SKM-1 (cell line): ENCODE measurements around the gene PRDM16.

Experiments used
- DNase-seq: peaks from one replicate; lab custom pipeline; 2025; ENCODE audit not compliant: unreplicated experiment; lab: John Stamatoyannopoulos, UW

Gene PRDM16

GRCh38 chr1:3329640-3330281 is 260.8 kb downstream of the PRDM16 start:
- no peak for DNase-seq

DNA sequence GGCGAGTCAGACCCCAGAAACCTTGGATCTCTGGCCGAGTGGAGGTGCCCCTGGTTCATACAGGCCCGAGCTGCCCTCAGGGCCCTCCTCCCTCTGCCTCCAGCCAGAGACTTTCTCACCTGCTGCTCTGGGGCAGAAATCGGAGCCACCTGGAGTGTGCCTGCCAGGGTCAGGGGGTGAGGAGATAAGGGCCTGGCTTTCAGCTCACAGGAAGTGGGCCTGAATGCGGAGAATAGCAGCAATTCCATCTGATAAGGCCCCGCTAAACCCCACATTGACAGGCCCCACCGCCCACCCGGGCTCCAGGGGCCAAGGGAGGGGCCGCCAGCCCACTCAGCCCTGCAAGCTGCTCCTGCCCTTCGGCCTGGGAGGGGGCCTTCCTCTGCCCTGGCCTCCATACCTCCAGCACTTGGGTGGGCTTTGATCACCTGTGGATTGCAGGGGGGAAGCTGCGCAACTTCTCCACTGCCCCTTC is 261.8 kb downstream of the PRDM16 start:
- no peak for DNase-seq

DNA sequence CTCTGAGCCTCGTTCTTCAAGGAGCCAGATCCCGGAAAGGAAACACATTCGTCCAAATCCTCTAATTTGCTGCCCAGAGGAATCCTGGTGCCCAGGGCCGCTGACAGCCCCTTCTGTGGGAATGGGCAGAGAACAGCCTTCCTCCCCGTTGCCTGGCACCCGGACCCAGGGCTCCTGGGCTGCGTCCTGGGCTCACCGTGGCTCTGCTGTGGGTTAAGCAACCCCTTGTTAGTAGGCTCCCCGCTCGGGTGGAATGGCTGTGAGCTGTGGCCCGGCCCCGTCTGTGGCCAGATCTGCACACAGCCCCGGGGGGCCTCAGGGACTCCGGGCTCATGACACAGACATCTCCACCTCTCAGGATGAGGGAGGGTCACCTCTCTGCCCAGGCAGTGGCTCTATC is 262.6 kb downstream of the PRDM16 start:
- no peak for DNase-seq

DNA sequence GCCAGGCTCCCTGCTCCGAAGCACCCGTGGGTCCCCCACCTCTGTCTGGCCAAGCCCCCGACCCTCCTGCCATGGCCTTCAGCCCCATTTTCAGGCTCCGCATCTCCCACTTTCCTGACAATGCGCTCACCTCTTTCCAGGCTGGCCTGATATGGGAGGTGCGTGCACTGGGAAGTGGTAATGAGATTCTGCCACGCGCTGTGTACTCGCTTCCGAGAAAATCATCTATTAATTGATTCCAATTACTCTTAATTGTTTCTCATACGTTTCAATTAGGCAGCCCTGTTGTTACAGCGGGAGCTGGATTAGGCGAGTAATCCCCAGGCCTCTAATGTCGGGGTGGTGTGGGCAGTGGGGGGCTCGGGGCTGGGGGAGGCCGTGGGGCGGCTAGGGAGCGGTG is 263.0 kb downstream of the PRDM16 start:
- no peak for DNase-seq

GRCh38 chr1:3332662-3333061 is 263.7 kb downstream of the PRDM16 start:
- no peak for DNase-seq

- no peak for DNase-seq
Measured at GRCh38 chr1:3333903-3334302, 264.9 kb downstream of the PRDM16 start.

- no peak for DNase-seq
Measured at GRCh38 chr1:3334366-3334765, 265.4 kb downstream of the PRDM16 start.

DNA sequence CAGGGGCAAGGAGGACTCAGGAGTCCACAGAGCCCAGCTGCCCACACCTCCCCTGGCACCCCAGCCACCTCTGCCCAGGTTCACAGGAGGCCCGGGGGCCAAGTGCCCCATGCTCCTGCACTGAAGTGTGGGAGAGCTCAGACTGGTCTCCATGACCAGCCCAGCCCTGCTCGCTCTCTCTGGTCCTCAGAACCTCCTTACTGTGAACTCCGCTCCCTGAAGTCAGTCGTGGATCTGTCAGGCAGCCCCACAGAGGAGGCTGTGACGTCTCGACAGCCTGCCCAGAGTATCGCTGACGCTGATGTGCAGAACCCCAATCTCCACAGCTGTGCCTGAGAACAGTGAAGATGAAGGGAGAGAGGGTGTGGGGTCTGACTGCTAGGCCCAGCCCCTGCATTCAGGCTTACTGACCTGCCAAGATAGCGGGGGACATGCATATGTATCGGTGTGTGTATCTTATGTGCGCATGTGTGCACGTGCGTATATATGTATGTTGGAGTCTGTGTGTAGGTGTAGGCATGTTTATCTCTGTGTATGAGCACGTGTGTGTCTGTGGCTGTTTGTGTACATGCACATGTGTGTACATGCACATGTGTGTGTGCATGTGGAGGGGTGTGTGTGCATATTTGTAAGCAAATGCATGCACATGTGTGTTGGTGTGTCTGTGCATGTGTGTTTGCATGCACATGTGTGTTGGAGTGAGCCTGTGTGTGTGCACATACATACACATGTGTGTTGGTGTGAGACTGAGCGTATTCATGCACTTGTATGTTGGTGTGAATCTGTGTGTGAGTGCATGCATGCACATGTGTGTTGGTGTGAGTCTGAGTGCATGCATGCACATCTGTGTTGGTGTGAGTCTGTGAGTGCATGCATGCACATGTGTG is 267.0 kb downstream of the PRDM16 start:
- DNase-seq, result no peak

- no peak for DNase-seq
Measured at GRCh38 chr1:3336641-3337630, 267.9 kb downstream of the PRDM16 start.

- DNase-seq, result no peak
Measured at GRCh38 chr1:3337798-3338724, 269.1 kb downstream of the PRDM16 start.

- no peak for DNase-seq
Measured at GRCh38 chr1:3338725-3339070, 269.7 kb downstream of the PRDM16 start.

- DNase-seq, result no peak
Measured at GRCh38 chr1:3339856-3340255, 270.9 kb downstream of the PRDM16 start.

DNA sequence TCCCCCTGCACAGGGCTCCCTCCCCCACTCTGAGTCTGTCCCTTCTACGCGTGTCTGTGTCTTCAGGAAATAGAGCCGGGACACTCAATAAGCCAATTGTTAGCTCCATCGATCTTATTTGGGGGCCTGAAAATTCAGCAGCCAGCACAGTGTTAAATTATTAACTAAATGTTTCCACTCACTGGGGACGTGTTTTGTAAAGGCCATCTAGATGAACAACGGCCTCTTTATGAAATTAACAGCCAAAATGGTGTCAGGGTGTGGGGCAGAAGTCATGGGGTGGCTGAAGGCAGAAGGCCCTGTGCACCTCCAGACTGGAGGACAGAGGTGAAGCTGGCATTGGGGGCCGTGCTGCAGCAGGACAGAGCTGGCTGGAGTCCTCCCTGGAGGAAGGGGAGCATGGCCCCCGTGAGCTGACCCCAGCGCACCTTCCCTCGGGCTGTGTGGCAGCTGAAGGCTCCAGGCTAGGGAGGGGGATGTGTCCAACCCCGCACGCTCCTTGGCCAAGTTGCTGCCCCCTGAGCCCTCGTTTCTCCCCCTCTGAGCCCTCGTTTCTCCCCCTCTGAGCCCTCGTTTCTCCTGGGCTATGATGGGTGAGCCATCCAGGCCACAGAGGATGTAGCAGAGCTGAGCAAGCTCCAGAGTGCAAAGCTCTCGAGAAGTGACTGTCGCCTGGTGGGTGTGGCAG is 271.7 kb downstream of the PRDM16 start:
- no peak for DNase-seq

DNA sequence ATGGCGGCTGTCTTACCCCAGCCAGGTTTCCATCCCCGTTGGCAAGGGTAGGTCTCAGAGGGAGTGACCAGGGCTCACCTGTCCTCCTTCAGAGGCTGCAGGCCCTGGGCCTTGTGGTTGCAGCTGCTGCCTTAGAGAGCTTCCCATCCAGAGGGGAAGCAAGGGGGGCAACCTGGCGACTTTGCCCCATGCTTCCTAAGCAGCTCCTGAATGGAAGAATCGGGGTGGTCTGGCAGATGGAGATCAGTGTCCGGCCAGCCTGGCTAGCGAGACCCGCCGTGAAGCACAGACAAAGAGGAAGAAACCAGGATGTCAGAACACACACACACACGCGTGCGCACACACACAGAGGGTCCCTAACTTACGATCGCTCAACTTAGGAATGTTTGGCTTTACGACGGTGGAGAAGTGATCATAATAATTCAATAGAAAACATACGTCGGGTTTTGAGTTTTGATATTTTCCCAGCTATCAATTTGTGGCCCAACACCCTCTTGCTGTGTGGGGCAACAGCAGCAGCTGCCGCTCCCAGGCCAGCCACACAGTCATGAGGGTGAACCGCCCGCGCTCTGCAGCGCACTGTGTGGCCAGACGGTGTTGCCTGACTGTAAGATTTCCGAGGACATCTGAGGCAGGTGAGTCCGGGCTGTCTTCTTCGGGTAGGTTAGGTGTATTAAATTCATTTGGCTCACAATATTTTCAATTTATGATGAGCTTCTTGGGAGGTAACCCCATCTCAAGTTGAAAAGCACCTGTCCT is 272.4 kb downstream of the PRDM16 start:
- DNase-seq, result no peak

DNA sequence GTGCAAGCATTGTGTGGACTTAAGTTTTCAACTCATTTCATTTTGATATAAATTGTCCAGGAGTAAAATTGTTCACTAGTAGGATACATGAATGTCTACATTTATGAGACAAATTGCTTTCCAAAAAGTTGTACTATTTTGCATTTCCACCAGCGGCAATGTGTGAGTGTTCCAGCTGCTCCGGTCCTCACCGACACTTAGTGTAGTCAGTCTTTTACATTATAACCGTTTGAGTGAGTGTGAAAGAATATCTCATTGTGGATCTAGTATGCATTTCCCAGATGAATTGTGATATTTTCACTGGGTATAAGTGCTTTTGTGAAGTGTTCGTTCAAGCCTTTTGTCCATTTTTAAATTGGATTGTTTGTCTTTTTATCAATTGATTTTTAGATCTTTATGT is 274.0 kb downstream of the PRDM16 start:
- DNase-seq, result no peak

GRCh38 chr1:3344395-3344794 is 275.4 kb downstream of the PRDM16 start:
- no peak for DNase-seq

DNA sequence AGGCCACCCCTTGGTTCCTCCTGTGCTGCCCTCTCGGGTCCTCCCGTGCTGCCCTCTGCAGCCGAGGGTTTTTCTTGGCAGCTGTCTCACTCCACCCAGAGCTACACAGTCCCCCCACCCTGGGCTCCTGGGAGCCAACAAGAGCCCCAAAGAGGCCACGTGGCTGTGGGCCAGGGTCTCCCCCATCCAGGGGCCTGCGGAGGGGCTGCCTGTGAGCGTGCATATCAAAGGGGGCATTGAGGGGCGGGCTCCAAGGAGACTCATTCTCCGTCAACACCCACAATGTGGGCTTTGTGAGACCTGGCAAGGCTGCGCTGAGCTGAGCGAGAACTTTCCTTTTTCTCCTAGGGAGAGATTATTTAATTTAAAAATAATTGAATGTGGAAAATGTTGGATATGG is 276.8 kb downstream of the PRDM16 start:
- no peak for DNase-seq

DNA sequence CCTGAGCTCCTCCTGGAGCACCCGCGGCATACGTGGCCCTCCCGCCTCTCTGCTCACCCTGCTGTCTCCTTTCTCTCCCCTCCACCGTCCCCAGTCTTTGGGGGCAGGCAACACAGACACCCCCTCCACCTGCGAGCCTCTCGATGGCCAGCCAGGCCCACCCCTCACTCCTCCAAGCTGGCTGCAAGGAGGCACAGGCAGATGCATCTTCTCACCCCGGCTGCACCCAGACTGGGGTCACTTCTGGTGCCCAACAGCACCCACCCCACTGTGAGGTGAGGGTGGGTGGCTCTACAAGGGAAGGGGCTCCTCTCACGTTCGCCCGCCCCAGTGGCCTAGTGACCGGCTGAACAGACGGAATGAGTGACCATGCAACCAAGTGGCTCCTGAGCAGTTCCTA is 277.5 kb downstream of the PRDM16 start:
- DNase-seq, result no peak
